Measurements from ENCODE around the gene CCDC116. TPM values are rescaled to one million over a fixed set of nuclear protein-coding genes. Genes with fewer than 3 reads are reported as not detected.

Gene CCDC116
- total RNA-seq, 4 donors from 2014 or later = 0.22 to 2.0 (median 0.36) TPM

- Histone ChIP-seq H3K4me3 (no peak overlapping the region), H3K27ac (no peak overlapping the region), H3K36me3 (peaks cover 0 to 21% (median 0%) of the 10 kb centered on the region in 3 donors), H3K27me3 (no peaks in the 10 kb centered on the region), H3K9me3 (no peaks in the 10 kb centered on the region), H3K4me1 (peaks cover 0 to 76% (median 29%) of the 10 kb centered on the region in 4 donors)
- TF ChIP-seq POLR2A (IDR thresholded peaks at IDR 0.05) (no peak), EP300 (IDR thresholded peaks at IDR 0.05) (no peak), CTCF (IDR thresholded peaks at IDR 0.05) (no peak)
- WGBS, 2 donors = 89 to 90% methylated on average over 4 to 8 of the region's 8 CpGs
- no peak for DNase-seq (ENCODE audit: low spot score in 2 of 2)
These were observed 43.2 kb upstream of the CCDC116 start for GRCh38 chr22:21589396-21589795.

GRCh38 chr22:21590809-21591641 lies 41.5 kb upstream of the CCDC116 start:
- WGBS, 2 donors = 77% methylated on average over 6 to 9 of the region's 9 CpGs
- DNase-seq (ENCODE audit: low spot score in 2 of 2) = no peak
- Histone ChIP-seq H3K36me3 (peaks cover 0 to 37% (median 3%) of the 10 kb centered on the region in 3 donors), H3K9me3 (no peaks in the 10 kb centered on the region), H3K4me1 (peaks cover 0 to 72% (median 30%) of the 10 kb centered on the region in 4 donors), H3K27me3 (no peaks in the 10 kb centered on the region), H3K27ac (no peak overlapping the region), H3K4me3 (no peak overlapping the region)
- no peak for TF ChIP-seq POLR2A (IDR thresholded peaks at IDR 0.05)
- TF ChIP-seq EP300 (IDR thresholded peaks at IDR 0.05) = no peak
- TF ChIP-seq CTCF (IDR thresholded peaks at IDR 0.05) = no peak

- Histone ChIP-seq H3K4me3 (no peak overlapping the region), H3K4me1 (peaks cover 0 to 70% (median 30%) of the 10 kb centered on the region in 4 donors), H3K27ac (no peak overlapping the region), H3K27me3 (no peaks in the 10 kb centered on the region), H3K36me3 (peaks cover 2 to 44% (median 3%) of the 10 kb centered on the region in 3 donors), H3K9me3 (no peaks in the 10 kb centered on the region)
- 73 to 75% methylated on average over 9 of the region's 9 CpGs for WGBS, 2 donors
- DNase-seq (ENCODE audit: low spot score in 2 of 2) = no peak
- TF ChIP-seq POLR2A (IDR thresholded peaks at IDR 0.05) = no peak
- no peak for TF ChIP-seq EP300 (IDR thresholded peaks at IDR 0.05)
- no peak for TF ChIP-seq CTCF (IDR thresholded peaks at IDR 0.05)
These were observed 40.9 kb upstream of the CCDC116 start for GRCh38 chr22:21591695-21592094.

- no peak overlapping the region for H3K27ac ChIP-seq
- H3K4me1 ChIP-seq = peaks cover 0 to 64% (median 27%) of the 10 kb centered on the region in 4 donors
- DNase-seq (ENCODE audit: low spot score in 2 of 2) = no peak
- no peaks in the 10 kb centered on the region for H3K9me3 ChIP-seq
- H3K27me3 ChIP-seq = no peaks in the 10 kb centered on the region
- 80 to 91% methylated on average over 3 of the region's 3 CpGs for WGBS, 2 donors
- TF ChIP-seq CTCF (IDR thresholded peaks at IDR 0.05) (no peak), EP300 (IDR thresholded peaks at IDR 0.05) (no peak), POLR2A (IDR thresholded peaks at IDR 0.05) (no peak)
- H3K4me3 ChIP-seq = no peak overlapping the region
- peaks cover 3 to 51% (median 6%) of the 10 kb centered on the region in 3 donors for H3K36me3 ChIP-seq
These were observed 40.1 kb upstream of the CCDC116 start for GRCh38 chr22:21592422-21592821.

All from tibial nerve (tissue), 4 donors.